Measurements from ENCODE around the gene STRN4.

GRCh38 chr19:46742926-46743480 is 3.2 kb downstream of the STRN4 start:
- TF ChIP-seq CTCF (IDR thresholded peaks at IDR 0.05) (no peak), EZH2 (IDR thresholded peaks at IDR 0.05; ENCODE audit: borderline replicate concordance, insufficient read depth, low read depth, low read length, poor library complexity, severe bottlenecking) (no peak)
